Pulmonary artery endothelial cell (primary cell): ENCODE measurements around the gene CACNA1C. TPM values are rescaled to one million over a fixed set of nuclear protein-coding genes. Genes with fewer than 3 reads are reported as not detected.

ENCODE experiments used
- DNase-seq: peaks from one replicate; pipeline ENCODE4 v3.0.0-alpha.2; 2011; ENCODE audit warnings: low read depth, low spot score
- total RNA-seq: library from RNA; depleted of rRNA; stranded (reverse); fragments of >200 nt; gene quantifications from 2 replicates; pipeline ENCODE4 v1.2.3, GENCODE V29; 2014

CACNA1C gene
- total RNA-seq, 1 donor from 2014 or later = not detected

DNA sequence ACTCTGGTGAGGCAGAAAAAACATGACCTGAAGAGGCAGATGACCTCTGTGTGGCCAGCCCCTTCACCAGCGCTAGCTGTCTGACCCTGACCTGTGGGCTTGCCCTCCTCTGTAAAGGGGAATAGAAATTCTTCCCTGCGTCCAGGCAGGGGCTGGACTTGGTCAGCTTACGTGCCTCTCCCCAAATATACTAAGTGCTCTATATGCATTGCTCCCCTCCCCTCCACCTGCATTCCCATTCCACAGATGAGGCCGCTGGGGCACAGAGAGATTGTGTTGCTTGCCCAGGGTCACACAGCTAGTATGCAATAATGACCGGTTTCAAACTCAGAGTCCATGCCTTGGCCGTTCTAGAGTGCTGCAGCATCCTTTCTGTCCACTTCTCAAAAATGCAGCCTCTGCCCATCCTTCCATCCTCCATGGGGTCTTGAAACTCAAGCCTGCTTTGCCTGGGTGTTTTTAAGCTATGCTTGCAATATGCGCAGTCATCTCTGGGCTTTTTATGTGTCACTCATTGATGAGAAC lies 303.9 kb downstream of the CACNA1C start:
- DNase-seq = no peak

GRCh38 chr12:2358986-2359658 lies 306.3 kb downstream of the CACNA1C start:
- no peak for DNase-seq

DNA sequence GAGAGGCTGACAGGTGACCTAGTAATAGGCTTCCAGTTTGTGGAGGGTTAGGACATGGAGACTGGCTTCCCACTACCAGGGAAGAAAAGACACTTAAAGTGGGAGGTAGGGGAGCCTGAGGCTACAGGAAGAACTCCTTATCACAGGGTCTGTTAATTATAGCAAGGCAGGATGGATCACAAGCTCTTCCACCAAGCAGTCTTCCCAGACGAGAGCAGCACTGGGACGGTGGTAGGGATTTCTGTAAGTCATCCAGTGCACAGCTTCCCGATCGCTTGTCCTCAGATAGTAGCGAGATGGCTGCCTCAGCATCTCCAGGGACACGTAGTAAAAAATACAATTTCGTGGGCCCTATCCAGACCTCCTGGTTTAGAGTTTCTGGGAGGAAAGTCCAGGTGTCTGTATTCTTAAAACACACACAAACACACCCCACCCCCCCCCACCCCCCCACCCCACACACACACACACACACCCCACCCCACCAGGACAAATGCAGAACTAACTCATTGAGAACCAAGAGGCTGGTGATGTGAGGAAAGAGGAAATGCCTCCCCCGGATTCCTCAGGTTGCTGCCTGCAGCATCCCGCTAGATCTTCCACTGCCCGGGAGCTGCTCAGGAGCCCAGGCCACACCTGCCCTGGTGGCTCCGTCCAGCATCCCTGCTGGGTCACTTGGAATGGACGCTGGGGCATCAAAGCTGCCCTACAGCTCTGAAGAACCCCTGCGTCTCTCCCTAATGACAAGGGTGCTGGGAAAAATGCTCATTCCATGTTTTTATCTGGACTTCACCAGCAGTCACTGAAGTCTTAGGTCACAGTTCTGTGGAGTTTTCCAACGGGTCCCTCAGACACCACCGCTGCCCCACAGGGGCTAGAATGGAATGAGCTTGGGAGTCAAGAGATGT lies 307.2 kb downstream of the CACNA1C start:
- DNase-seq = no peak

DNA sequence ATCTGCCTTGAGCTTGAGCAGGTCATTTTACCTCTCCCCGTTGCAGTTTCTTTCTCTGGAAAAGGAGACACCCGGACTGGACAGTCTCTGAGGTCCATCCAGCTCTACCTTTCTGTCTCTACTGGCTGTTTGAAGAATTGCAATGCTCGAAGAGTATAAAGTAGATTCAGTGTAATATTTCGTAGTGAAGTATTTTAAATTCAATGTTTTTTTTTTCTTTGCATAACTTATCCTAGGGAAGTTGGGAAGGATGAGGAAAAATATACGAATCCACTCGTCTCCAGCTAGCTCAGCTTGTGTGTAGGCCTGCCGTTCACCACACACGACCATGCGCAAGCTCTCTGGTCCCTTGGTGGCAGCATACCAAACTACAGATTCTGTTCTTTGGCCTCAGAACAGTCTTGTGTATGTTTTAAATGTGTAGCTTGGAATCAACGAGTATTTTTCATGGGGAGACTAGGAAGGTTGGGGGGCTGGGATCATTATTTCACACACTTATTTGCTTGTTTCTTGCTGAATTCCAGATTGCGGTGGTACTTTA lies 307.9 kb downstream of the CACNA1C start:
- DNase-seq = no peak

- DNase-seq = no peak
These were observed 311.2 kb downstream of the CACNA1C start for GRCh38 chr12:2363836-2364609.

GRCh38 chr12:2364631-2365051 lies 311.9 kb downstream of the CACNA1C start:
- no peak for DNase-seq

- no peak for DNase-seq
These were observed 313.9 kb downstream of the CACNA1C start for GRCh38 chr12:2366711-2367110.

- DNase-seq = no peak
These were observed 319.4 kb downstream of the CACNA1C start for GRCh38 chr12:2372178-2372577.

GRCh38 chr12:2372735-2373134 lies 319.9 kb downstream of the CACNA1C start:
- no peak for DNase-seq

DNA sequence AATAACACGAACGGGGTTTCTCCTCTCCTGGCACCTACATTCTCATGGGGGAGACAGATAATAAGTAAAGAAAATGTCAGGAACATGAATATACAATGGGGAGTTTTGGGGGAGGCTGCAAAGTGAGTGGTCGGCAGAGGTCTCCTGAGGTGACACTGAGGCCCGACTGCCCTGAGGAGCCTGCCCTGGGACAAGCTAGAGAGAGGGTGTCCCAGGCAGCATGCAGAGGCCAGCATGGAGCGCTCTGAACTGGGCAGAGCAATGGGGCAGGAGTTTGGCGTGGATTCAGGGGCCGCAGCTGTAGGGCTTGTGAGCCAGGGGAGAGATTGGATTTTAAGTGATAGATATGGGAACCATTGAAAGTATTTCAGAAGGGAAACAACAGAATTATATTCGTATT lies 320.5 kb downstream of the CACNA1C start:
- no peak for DNase-seq

GRCh38 chr12:2374092-2374906 lies 321.5 kb downstream of the CACNA1C start:
- DNase-seq = no peak

DNA sequence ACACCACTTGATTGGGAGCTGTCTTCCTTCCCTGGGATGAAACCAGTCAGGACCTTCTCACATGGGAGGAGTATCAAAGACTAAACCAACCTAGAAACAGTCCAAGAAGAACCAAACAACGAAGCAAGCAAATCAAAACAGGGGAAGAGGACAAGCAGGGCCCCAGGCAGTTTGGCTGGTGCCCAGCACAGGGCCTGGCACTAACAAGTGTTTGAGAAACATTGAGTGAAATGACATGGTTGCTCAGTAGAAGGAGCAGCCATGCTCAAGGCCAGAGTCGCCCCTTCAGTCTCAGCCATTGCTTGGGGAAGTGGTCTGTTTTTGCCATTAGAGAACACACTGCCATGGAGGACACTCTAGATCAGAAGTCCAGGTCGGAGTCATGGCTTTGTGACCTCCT lies 323.1 kb downstream of the CACNA1C start:
- no peak for DNase-seq

GRCh38 chr12:2376908-2377657 lies 324.3 kb downstream of the CACNA1C start:
- DNase-seq = no peak

- DNase-seq = no peak
These were observed 326.1 kb downstream of the CACNA1C start for GRCh38 chr12:2378835-2379330.

GRCh38 chr12:2380946-2381345 lies 328.2 kb downstream of the CACNA1C start:
- no peak for DNase-seq

DNA sequence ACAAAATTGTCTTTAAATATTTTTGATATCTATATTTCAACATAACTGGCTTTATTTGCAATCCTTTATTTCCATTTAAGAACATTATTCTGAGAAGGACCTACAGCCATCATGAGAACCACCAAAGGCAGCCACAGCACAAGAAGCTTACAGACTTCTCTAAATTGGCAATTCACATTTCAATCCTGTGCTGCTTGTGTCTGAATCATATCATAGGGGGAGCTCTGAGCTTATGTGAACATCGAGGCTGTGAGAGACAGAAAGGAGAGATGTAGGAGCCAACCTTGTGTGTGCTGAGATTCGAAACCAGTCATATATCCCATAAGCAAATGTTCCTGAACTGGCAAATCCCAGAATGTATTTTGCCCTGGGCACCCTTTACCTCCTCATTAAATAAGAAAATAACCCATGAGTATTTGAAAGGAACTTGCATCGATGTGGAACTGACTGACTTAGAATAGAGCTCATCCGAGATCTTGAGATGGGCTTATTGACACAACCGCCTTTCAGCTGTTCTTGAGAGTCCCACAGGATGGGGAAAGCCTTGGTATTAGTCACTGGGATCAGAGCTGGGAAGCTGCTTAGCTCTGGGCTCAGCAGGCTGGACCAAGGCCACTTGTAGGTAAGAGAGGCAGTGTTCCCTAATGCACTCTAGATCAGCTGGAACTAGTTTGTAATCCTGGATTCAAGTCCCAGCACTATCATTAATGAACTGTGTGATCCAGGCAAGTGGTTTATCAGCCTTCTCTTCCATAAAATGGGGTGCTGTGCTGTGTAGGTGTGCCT lies 329.8 kb downstream of the CACNA1C start:
- no peak for DNase-seq

DNA sequence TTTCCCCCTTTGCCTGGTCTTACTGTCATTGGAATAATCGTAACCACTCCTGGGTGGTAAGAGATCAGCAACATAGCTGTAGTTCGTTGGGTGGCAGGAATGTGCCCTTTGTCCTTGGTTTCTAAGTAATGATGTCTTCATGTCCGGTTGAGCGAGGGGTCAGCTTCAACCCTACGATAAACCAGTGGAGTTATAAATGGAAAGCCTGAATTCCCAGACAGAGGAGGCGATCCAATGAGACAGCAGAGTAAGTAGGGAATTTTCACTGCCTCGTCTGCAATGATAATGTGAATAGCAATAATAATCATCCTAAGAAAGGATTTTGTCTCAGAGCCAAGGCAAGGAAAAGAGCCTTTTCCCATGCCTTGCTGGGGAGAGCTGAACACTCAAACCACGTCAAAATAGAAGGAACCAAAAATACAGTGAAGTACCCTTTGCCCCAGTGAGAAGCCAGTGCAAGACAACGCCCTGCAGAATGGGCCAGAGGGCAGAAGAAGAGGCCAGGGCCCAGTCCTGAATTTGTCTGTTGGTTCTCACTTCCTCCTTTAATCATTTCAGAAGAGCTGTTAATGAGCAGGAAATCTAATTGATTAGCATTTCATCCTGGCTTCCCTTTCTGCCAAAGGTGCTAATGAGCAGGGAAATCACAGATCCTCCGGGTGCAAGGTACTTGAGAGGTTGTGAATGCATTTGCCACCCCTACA lies 330.7 kb downstream of the CACNA1C start:
- DNase-seq = no peak

DNA sequence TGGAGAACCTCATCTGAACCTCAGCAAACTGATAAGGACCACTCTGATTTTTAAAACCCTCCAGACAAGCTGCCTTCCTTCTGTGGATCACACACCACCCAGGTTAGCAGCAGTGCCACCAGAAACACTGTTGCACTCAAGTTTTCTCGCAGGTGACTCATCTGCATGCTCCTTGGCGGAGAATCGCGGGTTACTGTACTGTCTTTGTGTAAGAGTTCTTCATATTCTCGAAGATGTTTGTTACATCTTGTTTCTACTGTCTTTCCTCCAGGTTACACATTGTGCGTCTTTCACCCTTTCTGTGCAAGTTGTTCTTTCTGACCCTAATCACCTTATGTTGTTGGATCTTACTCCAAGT lies 331.2 kb downstream of the CACNA1C start:
- DNase-seq = no peak
